Jurkat, Clone E6-1 (cell line): ENCODE measurements around the gene DCC.

Source experiments
- DNase-seq: peaks from one replicate; pipeline ENCODE4 v3.0.0-alpha.2; 2011; ENCODE audit warnings: low read depth, low spot score
- H3K4me3 ChIP-seq: 2 replicates; pipeline ENCODE4 v1.5.1; 2011; ENCODE audit warnings: mild to moderate bottlenecking, low read length, control low read depth, moderate library complexity

DCC gene

GRCh38 chr18:52465391-52465790 is 125.4 kb downstream of the DCC start:
- no peak for DNase-seq
- H3K4me3 ChIP-seq = no peak overlapping the region

DNA sequence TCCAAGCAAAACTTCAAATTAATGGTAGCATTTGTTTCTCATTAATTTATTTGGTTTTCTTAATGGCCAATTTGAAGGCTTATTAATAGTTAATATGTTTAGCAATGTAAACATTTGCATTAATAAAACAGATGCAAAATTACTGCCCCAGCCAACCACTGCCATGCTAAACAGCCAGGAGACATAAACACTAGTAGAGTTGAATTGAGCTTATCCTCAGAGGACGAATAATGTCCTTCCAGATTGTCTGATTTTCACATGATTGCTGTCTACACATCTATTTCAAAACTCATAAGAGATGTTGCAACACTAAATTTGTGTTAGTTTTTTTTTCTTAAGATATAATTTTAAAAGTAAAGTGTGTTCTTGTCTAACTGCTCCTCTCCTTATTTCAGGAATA is 128.5 kb downstream of the DCC start:
- no peak overlapping the region for H3K4me3 ChIP-seq

GRCh38 chr18:52475325-52475724 is 135.3 kb downstream of the DCC start:
- no peak overlapping the region for H3K4me3 ChIP-seq
- no peak for DNase-seq

More for the DNA sequence above, 128.5 kb downstream of the DCC start:
- no peak for DNase-seq

GRCh38 chr18:52481116-52481515 is 141.1 kb downstream of the DCC start:
- DNase-seq = no peak
- H3K4me3 ChIP-seq = no peak overlapping the region

GRCh38 chr18:52484977-52485376 is 145.0 kb downstream of the DCC start:
- H3K4me3 ChIP-seq = no peak overlapping the region
- DNase-seq = no peak

- DNase-seq = no peak
These were observed 146.1 kb downstream of the DCC start for GRCh38 chr18:52486052-52486451.

DNA sequence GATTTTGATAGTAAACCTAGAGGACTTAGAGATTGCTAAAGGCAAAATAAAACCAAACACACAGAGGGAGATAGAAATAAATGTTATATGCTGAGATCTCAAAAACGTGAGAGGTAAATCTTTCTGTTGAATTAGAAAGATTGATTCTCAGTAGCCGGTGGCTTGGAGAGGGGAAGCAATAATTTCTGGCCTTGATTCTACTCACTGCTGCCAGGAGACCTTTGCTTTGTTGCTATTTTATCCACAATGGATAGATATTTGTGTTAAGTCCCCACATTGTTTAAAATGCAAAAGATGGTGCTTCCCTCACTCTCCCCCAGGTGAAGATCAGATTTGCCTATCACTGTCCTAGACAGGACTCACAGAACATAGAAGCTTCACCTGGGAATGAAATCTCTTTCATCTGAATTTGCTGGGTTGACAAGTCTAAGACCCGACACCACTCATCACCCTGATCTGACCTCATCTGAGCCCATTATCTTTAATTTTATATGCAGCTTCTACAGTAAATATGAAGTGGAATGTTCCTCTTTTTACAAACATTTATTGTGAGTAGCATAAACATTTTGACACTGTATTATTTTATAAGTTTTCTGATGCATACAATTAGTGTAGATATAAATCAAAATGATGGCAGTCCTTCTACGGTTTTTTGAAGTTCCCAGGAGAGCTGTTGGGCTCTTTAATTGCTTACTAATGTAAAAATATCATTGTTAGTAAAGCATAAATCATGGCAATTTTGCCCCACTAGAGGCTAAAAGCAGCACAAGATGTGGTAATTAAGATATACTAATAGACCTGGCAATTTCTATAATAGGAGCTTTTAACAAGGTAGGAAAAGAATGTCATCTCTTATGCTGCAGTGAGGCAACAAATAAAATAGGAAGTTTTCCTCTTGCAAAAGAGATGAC is 149.7 kb downstream of the DCC start:
- H3K4me3 ChIP-seq = no peak overlapping the region
- no peak for DNase-seq

More at GRCh38 chr18:52486052-52486451, 146.1 kb downstream of the DCC start:
- no peak overlapping the region for H3K4me3 ChIP-seq

- DNase-seq = no peak
- H3K4me3 ChIP-seq = no peak overlapping the region
These were observed 156.4 kb downstream of the DCC start for GRCh38 chr18:52496426-52496825.

DNA sequence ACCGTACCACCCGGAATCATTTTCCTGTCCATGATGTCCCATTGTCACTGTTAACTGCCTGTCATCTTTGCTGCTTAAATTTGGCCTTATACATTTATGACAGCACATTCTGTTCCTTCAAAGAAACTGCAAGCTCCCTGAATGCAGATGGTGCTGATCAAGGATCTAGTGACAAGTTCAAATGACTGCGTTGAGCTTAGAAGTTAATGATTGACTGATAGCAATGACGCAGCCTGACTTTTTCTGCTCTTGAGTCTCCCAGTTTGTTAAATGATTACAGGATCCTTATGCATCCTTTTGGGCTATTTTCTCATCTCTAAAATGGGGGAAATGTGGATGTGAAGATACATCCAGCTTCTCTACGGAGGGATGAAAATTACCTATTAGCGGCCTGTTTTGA is 159.0 kb downstream of the DCC start:
- H3K4me3 ChIP-seq = no peak overlapping the region
- no peak for DNase-seq

- no peak for DNase-seq
- H3K4me3 ChIP-seq = no peak overlapping the region
These were observed 159.6 kb downstream of the DCC start for GRCh38 chr18:52499644-52500043.

- H3K4me3 ChIP-seq = no peak overlapping the region
- DNase-seq = no peak
These were observed 164.6 kb downstream of the DCC start for GRCh38 chr18:52504589-52504988.

DNA sequence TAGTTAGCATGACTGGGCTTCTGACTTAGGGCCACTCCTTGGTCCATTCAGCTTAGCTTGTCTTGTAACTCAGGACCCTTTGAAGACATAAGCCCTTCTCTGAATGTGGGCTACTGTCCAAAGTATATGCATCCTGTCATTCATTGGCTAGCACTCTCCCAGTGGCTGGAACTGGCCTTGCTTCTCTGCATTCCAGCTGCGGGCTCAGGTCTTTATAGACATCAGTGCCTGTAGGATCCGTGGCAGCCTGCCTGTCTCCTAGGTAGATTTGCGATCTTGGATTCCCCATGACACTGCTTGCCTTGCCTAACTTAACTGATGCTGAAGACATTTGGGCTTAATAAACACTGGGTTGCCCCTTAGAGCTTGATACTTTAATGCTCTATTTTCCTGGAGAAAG is 170.1 kb downstream of the DCC start:
- DNase-seq = no peak
- no peak overlapping the region for H3K4me3 ChIP-seq

- H3K4me3 ChIP-seq = no peak overlapping the region
- DNase-seq = no peak
These were observed 178.1 kb downstream of the DCC start for GRCh38 chr18:52518086-52518485.

- H3K4me3 ChIP-seq = no peak overlapping the region
- no peak for DNase-seq
These were observed 179.0 kb downstream of the DCC start for GRCh38 chr18:52519021-52519420.

DNA sequence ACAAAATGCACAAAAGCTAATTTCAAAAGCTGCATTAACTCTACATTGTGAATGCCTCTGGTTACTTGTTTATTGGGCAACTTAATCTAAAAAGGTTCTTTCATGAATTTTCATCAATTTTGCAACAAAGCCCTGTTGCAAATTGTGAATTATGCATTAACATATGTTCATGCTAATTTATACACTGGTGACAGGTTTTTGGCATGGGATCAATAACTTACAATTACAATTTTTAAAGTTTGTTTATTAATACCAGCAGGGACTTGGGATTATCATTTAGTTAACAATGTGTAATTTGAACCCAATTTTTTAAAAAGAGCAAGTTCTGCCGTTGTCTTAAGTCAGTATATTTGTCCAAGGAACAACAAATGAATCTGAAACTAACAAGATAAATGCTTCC is 183.6 kb downstream of the DCC start:
- DNase-seq = no peak
- no peak overlapping the region for H3K4me3 ChIP-seq

- no peak overlapping the region for H3K4me3 ChIP-seq
- DNase-seq = no peak
These were observed 191.8 kb downstream of the DCC start for GRCh38 chr18:52531836-52532235.

GRCh38 chr18:52536039-52536438 is 196.0 kb downstream of the DCC start:
- H3K4me3 ChIP-seq = no peak overlapping the region
- no peak for DNase-seq

DNA sequence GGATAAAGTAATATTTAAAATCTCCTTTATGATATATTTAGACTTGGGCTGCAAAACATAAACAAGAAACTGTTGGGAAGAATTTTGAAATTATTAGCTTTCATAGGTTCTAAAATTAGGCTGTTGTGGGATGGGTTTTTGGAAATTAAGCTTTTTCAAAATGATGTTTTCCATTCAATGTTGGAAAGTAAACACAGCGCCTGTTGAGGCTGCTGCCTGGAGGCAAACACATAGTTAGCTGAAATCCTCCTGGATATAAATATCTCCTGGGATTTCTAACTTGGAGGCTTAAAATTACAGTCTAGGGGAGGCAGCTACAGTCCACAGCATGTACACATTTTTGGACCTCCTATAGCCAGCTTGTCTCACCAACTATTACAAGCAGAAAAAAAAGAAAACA is 197.3 kb downstream of the DCC start:
- DNase-seq = no peak
- H3K4me3 ChIP-seq = no peak overlapping the region

- no peak for DNase-seq
- H3K4me3 ChIP-seq = no peak overlapping the region
These were observed 201.1 kb downstream of the DCC start for GRCh38 chr18:52541056-52541455.

DNA sequence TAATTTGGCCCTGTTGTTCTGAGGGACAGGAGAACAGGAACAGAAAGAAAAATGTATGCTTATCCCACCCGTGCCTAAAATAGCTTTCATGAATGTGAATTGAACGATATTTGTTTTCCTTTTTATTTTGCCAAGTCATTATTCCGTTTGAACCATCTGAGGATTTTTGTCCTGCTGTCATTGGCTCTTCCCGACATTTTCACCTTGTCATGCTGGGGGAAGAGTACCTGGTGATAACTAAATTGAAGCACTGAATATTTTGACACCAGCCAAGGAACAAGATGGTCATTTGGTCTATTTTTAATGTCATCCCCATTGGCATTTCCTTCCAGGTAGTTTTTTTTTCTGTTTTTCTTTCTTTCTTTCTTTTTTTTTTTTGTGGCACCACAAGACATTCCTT is 204.1 kb downstream of the DCC start:
- DNase-seq = no peak
- no peak overlapping the region for H3K4me3 ChIP-seq

GRCh38 chr18:52546686-52547346 is 206.8 kb downstream of the DCC start:
- no peak for DNase-seq
- no peak overlapping the region for H3K4me3 ChIP-seq
